HepG2 (cell line): Measurements from ENCODE around the gene IFNG-AS1. TPM values are rescaled to one million over a fixed set of nuclear protein-coding genes. Genes with fewer than 3 reads are reported as not detected.

Experiments used
- ATAC-seq: fragments of 200-7000 bp; cut with Tn5 transposase; 3 replicates; pipeline ENCODE4 v1.9.1; 2020; ENCODE audit warnings: mild to moderate bottlenecking, moderate library complexity
- BruUV-seq: library from RNA; stranded (reverse); fragments of 400-500 nt; replicated peaks from 2 replicates; lab custom pipeline; 2021; lab: Mats Ljungman, UMichigan
- CTCF ChIA-PET: fragments of 300-600 bp; formaldehyde crosslinking; extraction: SDS; loops from one replicate; lab custom pipeline; 2021; ENCODE audit warnings: low total read pairs, inconsistent platforms, low intra/inter-chr PET ratio; lab: Yijun Ruan, JAX
- POLR2A ChIA-PET: fragments of 350-600 bp; sonication (Branson Sonifier 250); formaldehyde crosslinking; loops from one replicate; lab custom pipeline; 2020; ENCODE audit warnings: antibody characterized with exemption, inconsistent platforms; lab: Yijun Ruan, JAX
- DNase-seq: peaks from one replicate; pipeline ENCODE4 v3.0.0-alpha.2; 2015; ENCODE audit warnings: low spot score
- FAIRE-seq: peaks from 3 replicates; lab custom pipeline; 2011; peaks lifted over from hg19 to GRCh38; lab: Jason Lieb, UNC
- H2AFZ ChIP-seq: one replicate; pipeline ENCODE4 v1.6.1; 2011; ENCODE audit warnings: low read length, inconsistent platforms
- H3K27ac ChIP-seq: fragments of 300-600 bp; 3 replicates; pipeline ENCODE4 v1.8.0; 2011; ENCODE audit warnings: mixed run types, mild to moderate bottlenecking, mixed read lengths, low read length, inconsistent platforms; ENCODE audit not compliant: insufficient read depth; ENCODE audit errors: extremely low read length
- H3K27me3 ChIP-seq, 2 experiments: fragments of 200-600 bp in 1 of 2; 2 replicates in 1 of 2; 3 replicates in 1 of 2; pipeline versions ENCODE4 v1.6.0 to v1.8.0; 2011; ENCODE audit warnings: low read length in 2 of 2, mild to moderate bottlenecking in 2 of 2, moderate library complexity in 2 of 2, inconsistent platforms in 1 of 2; ENCODE audit not compliant: insufficient read depth in 2 of 2, control insufficient read depth in 1 of 2
- H3K36me3 ChIP-seq, 2 experiments: fragments of 200-600 bp in 1 of 2; replicated peaks in 1 of 2; 2 replicates in 1 of 2; 3 replicates in 1 of 2; pipeline versions ENCODE4 v1.5.1 to v1.8.0; 2011; ENCODE audit warnings: low read length in 2 of 2, inconsistent platforms in 1 of 2; ENCODE audit not compliant: insufficient read depth in 2 of 2, control insufficient read depth in 1 of 2
- H3K4me1 ChIP-seq: 2 replicates; pipeline ENCODE4 v1.5.1; 2012; ENCODE audit warnings: low read length, inconsistent platforms; ENCODE audit not compliant: insufficient read depth
- H3K4me2 ChIP-seq: 2 replicates; pipeline ENCODE4 v1.6.0; 2011; ENCODE audit warnings: low read depth, low read length, inconsistent platforms
- H3K4me3 ChIP-seq, 3 experiments: fragments of 200-600 bp in 1 of 3; sonication (generic), shearing (Covaris generic) in 1 of 3; replicated peaks in 1 of 3; 2 replicates each; pipeline ENCODE4 v1.5.1; 2011 to 2016; ENCODE audit warnings: low read length in 3 of 3, inconsistent platforms in 2 of 3, low read depth in 2 of 3, mild to moderate bottlenecking in 2 of 3, control low read depth in 1 of 3, mixed read lengths in 1 of 3; ENCODE audit not compliant: insufficient read depth in 1 of 3
- H3K79me2 ChIP-seq: one replicate; pipeline ENCODE4 v1.6.1; 2011; ENCODE audit warnings: low read length, inconsistent platforms; ENCODE audit not compliant: insufficient read depth
- H3K9ac ChIP-seq: 2 replicates; pipeline ENCODE4 v1.6.0; 2011; ENCODE audit warnings: mild to moderate bottlenecking, low read depth, low read length, inconsistent platforms; ENCODE audit not compliant: insufficient read depth
- H3K9me3 ChIP-seq: 2 replicates; pipeline ENCODE4 v1.5.1; 2012; ENCODE audit warnings: mild to moderate bottlenecking, low read length
- H4K20me1 ChIP-seq: 2 replicates; pipeline ENCODE4 v1.6.0; 2011; ENCODE audit warnings: inconsistent platforms, mild to moderate bottlenecking, low read length, moderate library complexity; ENCODE audit not compliant: insufficient read depth
- ATF7-NPFF ChIP-seq: sonication (generic); formaldehyde crosslinking; IDR thresholded peaks from 2 replicates; pipeline ENCODE4 v1.8.1; 2023; ENCODE audit warnings: mild to moderate bottlenecking, low read depth, missing genetic modification reagents, moderate library complexity
- CBX5 ChIP-seq: sonication (generic); formaldehyde crosslinking; IDR thresholded peaks from 2 replicates; pipeline ENCODE4 v1.4.0; 2020; ENCODE audit warnings: missing genetic modification reagents, borderline replicate concordance
- HCFC1 ChIP-seq: fragments of 150-350 bp; IDR thresholded peaks from 2 replicates; pipeline ENCODE4 v1.6.1; 2014; ENCODE audit warnings: low read depth, low read length
- HMG20A ChIP-seq: IDR thresholded peaks from 2 replicates; pipeline ENCODE4 v1.6.1; 2016; ENCODE audit warnings: borderline replicate concordance
- HNF4G ChIP-seq, 2 experiments: sonication (generic) in 1 of 2; formaldehyde crosslinking in 1 of 2; IDR thresholded peaks; 2 replicates each; pipeline versions ENCODE4 v1.4.0 to v1.6.1; 2011 to 2020; ENCODE audit warnings: borderline replicate concordance in 2 of 2, low read depth in 2 of 2, mild to moderate bottlenecking in 2 of 2, low read length in 1 of 2, missing genetic modification reagents in 1 of 2, moderate library complexity in 1 of 2
- KLF11 ChIP-seq: IDR thresholded peaks from 2 replicates; pipeline ENCODE4 v1.6.1; 2016; ENCODE audit warnings: missing compliant biosample characterization
- PAX8 ChIP-seq: sonication (generic); formaldehyde crosslinking; IDR thresholded peaks from 2 replicates; pipeline ENCODE4 v1.8.0; 2022; ENCODE audit warnings: mild to moderate bottlenecking, missing genetic modification reagents, borderline replicate concordance
- SCMH1 ChIP-seq: sonication (generic); formaldehyde crosslinking; IDR thresholded peaks from 2 replicates; pipeline ENCODE4 v1.9.0; 2021; ENCODE audit warnings: missing genetic modification reagents, mild to moderate bottlenecking, borderline replicate concordance
- ZFP36L1 ChIP-seq: sonication (generic); formaldehyde crosslinking; IDR thresholded peaks from 2 replicates; pipeline ENCODE4 v1.8.0; 2022; ENCODE audit warnings: mild to moderate bottlenecking, missing genetic modification reagents, moderate library complexity
- ZNF101 ChIP-seq: sonication (generic); formaldehyde crosslinking; IDR thresholded peaks from 2 replicates; pipeline ENCODE4 v1.4.0; 2020; ENCODE audit warnings: mild to moderate bottlenecking, low read depth, missing genetic modification reagents, borderline replicate concordance
- ZNF12 ChIP-seq: sonication (generic); formaldehyde crosslinking; IDR thresholded peaks from 2 replicates; pipeline ENCODE4 v1.5.0; 2020; ENCODE audit warnings: missing genetic modification reagents
- ZNF331 ChIP-seq: sonication (generic); formaldehyde crosslinking; IDR thresholded peaks from 2 replicates; pipeline ENCODE4 v1.4.0; 2020; ENCODE audit warnings: missing genetic modification reagents
- WGBS: methylation state at CpG from one replicate; pipeline ENCODE4 v1.1.6; 2017; ENCODE audit warnings: low lambda C conversion rate; 5-methylcytosine and 5-hydroxymethylcytosine counted together
- in situ Hi-C: cut with HindIII; loops from 2 replicates; pipeline ENCODE4 v1.10.0; 2017; ENCODE audit warnings: low pct_unique_long_range_greater_than_20kb; ENCODE audit not compliant: extremely low pct_ligation_motif_present
- intact Hi-C: fragments of 100-400 bp; cut with micrococcal nuclease; formaldehyde crosslinking; loops from one replicate; pipeline ENCODE4 v1.10.0; 2022; ENCODE audit not compliant: unreplicated experiment
- polyA plus RNA-seq, 8 experiments: library from polyadenylated mRNA; depleted of rRNA in 3 of 8; stranded (reverse) in 7 of 8; unstranded in 1 of 8; fragments of >200 nt; fragmentation: Illumina TruSeq in 4 of 8; extraction: Trizol in 4 of 8; gene quantifications; 2 replicates each; pipeline versions ENCODE4 v1.2.1 to v1.2.3, GENCODE V29; 2011 to 2016; ENCODE audit warnings: low read depth in 4 of 8, missing spikeins in 1 of 8, mixed read lengths in 1 of 8; ENCODE audit not compliant: insufficient read depth in 1 of 8
- total RNA-seq, 5 experiments: library from RNA; depleted of rRNA; stranded (reverse); fragments of >200 nt; fragmentation: Illumina TruSeq; extraction: Trizol; gene quantifications; 2 replicates each; pipeline ENCODE4 v1.2.3, GENCODE V29; 2016; ENCODE audit warnings: low read depth in 1 of 5
- TF ChIP-seq, protein P1 (sequence below): IDR thresholded peaks from 2 replicates; pipeline ENCODE4 v1.6.1; 2016; ENCODE audit warnings: mild to moderate bottlenecking, missing biosample characterization, missing genetic modification reagents
- TF ChIP-seq, protein P2 (sequence below): IDR thresholded peaks from 2 replicates; pipeline ENCODE4 v1.6.1; 2016; ENCODE audit warnings: mild to moderate bottlenecking
- TF ChIP-seq, protein P3 (sequence below): sonication (generic); formaldehyde crosslinking; IDR thresholded peaks from 2 replicates; pipeline ENCODE4 v1.5.0; 2020; ENCODE audit warnings: mild to moderate bottlenecking, missing genetic modification reagents
- TF ChIP-seq, protein P4 (sequence below): sonication (generic); formaldehyde crosslinking; IDR thresholded peaks from 2 replicates; pipeline ENCODE4 v1.5.0; 2020; ENCODE audit warnings: missing genetic modification reagents, mild to moderate bottlenecking, borderline replicate concordance
- TF ChIP-seq, protein P5 (sequence below): sonication (generic); formaldehyde crosslinking; IDR thresholded peaks from 2 replicates; pipeline ENCODE4 v1.8.0; 2022; ENCODE audit warnings: missing genetic modification reagents, low read depth, mild to moderate bottlenecking, borderline replicate concordance

The IFNG-AS1 gene
- total and polyA plus RNA-seq, 2 of the 13 experiments (the other 11 are each of a cell fraction or from before 2014, with no cell fraction given), result not detected

DNA sequence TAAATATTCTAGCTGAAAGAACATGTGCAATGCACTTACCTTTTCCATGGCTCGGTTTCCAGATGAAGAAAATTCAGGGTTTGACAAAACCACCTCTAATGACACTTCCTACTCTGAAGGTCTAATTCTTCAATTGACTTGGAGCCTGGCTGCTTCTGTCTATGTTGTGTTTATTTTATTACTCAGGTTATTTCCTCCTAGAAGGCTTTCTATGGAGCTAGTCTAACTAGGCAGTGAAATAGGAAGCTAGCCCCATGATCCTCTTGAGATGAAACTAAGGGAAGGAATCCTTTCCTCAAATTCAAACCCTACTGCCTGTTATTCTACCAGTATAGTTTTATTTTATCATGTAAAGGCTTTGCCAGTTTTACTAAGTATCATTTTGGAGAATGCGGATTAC lies 20.9 kb upstream of the IFNG-AS1 start (continued):
- TF ChIP-seq, protein P1, sequence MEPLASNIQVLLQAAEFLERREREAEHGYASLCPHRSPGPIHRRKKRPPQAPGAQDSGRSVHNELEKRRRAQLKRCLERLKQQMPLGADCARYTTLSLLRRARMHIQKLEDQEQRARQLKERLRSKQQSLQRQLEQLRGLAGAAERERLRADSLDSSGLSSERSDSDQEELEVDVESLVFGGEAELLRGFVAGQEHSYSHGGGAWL (CRISPR knock-in tag), result no peak
- TF ChIP-seq PAX8 (CRISPR knock-in tag) (no peak), ZNF331 (CRISPR knock-in tag) (no peak)
- TF ChIP-seq, protein P2, sequence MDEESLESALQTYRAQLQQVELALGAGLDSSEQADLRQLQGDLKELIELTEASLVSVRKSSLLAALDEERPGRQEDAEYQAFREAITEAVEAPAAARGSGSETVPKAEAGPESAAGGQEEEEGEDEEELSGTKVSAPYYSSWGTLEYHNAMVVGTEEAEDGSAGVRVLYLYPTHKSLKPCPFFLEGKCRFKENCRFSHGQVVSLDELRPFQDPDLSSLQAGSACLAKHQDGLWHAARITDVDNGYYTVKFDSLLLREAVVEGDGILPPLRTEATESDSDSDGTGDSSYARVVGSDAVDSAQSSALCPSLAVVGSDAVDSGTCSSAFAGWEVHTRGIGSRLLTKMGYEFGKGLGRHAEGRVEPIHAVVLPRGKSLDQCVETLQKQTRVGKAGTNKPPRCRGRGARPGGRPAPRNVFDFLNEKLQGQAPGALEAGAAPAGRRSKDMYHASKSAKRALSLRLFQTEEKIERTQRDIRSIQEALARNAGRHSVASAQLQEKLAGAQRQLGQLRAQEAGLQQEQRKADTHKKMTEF (CRISPR knock-in tag), result no peak

DNA sequence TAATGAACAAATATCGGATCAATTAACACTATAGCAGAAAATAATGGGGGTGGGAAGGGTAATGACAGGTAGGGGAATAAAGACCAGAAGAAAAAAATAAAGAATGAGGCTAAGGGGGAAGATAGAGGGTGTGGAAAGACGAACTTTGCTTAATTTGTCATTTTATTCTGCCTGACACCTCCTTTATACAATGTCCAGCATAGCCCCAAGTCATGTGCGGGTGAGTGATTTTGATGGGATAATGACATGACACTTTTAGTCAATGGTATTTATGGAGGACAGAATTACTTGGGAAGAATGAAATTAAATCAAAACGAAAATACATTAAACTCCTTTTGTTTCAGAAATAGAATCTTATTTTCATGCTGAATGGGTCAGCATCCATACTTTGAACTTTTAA lies 20.5 kb upstream of the IFNG-AS1 start:
- ATAC-seq, result no peak
- TF ChIP-seq HMG20A (CRISPR knock-in tag), result no peak
- no peak for TF ChIP-seq CBX5
- TF ChIP-seq HCFC1, result no peak
- TF ChIP-seq, protein P3, sequence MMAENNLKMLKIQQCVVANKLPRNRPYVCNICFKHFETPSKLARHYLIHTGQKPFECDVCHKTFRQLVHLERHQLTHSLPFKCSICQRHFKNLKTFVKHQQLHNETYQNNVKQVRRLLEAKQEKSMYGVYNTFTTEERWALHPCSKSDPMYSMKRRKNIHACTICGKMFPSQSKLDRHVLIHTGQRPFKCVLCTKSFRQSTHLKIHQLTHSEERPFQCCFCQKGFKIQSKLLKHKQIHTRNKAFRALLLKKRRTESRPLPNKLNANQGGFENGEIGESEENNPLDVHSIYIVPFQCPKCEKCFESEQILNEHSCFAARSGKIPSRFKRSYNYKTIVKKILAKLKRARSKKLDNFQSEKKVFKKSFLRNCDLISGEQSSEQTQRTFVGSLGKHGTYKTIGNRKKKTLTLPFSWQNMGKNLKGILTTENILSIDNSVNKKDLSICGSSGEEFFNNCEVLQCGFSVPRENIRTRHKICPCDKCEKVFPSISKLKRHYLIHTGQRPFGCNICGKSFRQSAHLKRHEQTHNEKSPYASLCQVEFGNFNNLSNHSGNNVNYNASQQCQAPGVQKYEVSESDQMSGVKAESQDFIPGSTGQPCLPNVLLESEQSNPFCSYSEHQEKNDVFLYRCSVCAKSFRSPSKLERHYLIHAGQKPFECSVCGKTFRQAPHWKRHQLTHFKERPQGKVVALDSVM (CRISPR knock-in tag), result no peak
- no peak for TF ChIP-seq SCMH1 (CRISPR knock-in tag)
- no peak for TF ChIP-seq KLF11 (CRISPR knock-in tag)
- no peak for TF ChIP-seq ZNF12 (CRISPR knock-in tag)
- TF ChIP-seq ATF7-NPFF, result no peak
- TF ChIP-seq, protein P4, sequence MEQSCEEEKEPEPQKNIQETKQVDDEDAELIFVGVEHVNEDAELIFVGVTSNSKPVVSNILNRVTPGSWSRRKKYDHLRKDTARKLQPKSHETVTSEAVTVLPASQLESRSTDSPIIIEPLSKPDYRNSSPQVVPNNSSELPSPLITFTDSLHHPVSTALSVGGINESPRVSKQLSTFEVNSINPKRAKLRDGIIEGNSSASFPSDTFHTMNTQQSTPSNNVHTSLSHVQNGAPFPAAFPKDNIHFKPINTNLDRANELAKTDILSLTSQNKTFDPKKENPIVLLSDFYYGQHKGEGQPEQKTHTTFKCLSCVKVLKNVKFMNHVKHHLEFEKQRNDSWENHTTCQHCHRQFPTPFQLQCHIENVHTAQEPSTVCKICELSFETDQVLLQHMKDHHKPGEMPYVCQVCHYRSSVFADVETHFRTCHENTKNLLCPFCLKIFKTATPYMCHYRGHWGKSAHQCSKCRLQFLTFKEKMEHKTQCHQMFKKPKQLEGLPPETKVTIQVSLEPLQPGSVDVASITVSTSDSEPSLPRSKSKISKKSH (CRISPR knock-in tag), result no peak
- TF ChIP-seq, protein P5, sequence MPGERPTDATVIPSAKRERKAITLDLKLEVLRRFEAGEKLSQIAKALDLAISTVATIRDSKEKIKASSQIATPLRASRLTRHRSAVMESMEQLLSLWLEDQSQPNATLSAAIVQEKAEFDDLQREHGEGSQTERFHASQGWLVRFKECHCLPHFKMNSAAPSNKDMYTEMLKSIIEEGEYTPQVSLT, result no peak
- no peak for TF ChIP-seq ZFP36L1 (CRISPR knock-in tag)
- TF ChIP-seq HNF4G (IDR thresholded peaks at IDR 0.05; ENCODE audit: borderline replicate concordance, low read depth, low read length), result no peak
- TF ChIP-seq HNF4G (CRISPR knock-in tag; IDR thresholded peaks at IDR 0.05; ENCODE audit: borderline replicate concordance, low read depth), result no peak
- TF ChIP-seq ZNF101, result no peak
- TF ChIP-seq, all 625 proteins: peak for 0
- Histone ChIP-seq H3K4me1 (no peaks in the 10 kb centered on the region), H3K79me2 (no peaks in the 10 kb centered on the region), H4K20me1 (no peaks in the 10 kb centered on the region), H3K9me3 (no peaks in the 10 kb centered on the region), H3K4me3 (no peak overlapping the region), H3K27me3 (no peaks in the 10 kb centered on the region), H3K27ac (no peak overlapping the region), H3K4me2 (no peak overlapping the region), H3K36me3 (no peaks in the 10 kb centered on the region), H3K9ac (no peak overlapping the region), H2AFZ (no peak overlapping the region)
- FAIRE-seq, result no peak
- in situ Hi-C loops, result no loop called here
- ChIA-PET POLR2A (no interaction called here), CTCF (no interaction called here)
- intact Hi-C loops, result no loop called here
- no TSS peak for BruUV-seq
- 25% methylated on average over 4 of the region's 4 CpGs for WGBS
- no peak for DNase-seq
